Measurements from ENCODE around the gene IST1. TPM values are rescaled to one million over a fixed set of nuclear protein-coding genes. Genes with fewer than 3 reads are reported as not detected.

IST1 gene
- total and polyA plus RNA-seq, 10 of the 15 experiments (the other 5 are each of a cell fraction or from before 2014, with no cell fraction given) = 97.3 to 293 (median 138) TPM

DNA sequence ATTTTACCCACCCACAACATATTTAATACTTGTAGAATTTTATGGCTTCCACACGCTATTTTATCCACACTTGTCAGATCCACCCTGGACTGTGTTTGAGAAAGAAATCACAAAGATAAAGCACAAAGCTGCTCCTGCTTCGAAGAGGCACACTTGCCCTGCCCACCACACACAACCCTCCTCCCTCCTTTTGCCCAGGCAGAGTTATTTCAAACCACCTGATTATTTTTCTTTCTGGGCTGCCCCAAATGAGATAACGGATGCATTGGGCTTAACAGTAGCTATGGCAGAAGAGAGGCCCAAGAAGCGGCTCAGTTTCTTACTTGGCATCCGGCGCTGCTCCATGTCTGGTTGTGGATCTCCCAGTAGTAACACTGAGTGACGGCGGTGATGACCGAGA, 77.7 kb downstream of the IST1 start:
- Histone ChIP-seq H3K36me3 (ENCODE audit: control insufficient read depth in 2 of 2, insufficient read depth in 2 of 2, low read length in 1 of 2) (no peaks in the 10 kb centered on the region), H3K79me2 (ENCODE audit: control insufficient read depth, insufficient read depth, low read length) (no peaks in the 10 kb centered on the region), H3K4me2 (ENCODE audit: control insufficient read depth, insufficient read depth) (no peak overlapping the region), H3K4me1 (ENCODE audit: control insufficient read depth, insufficient read depth, low read length) (no peaks in the 10 kb centered on the region), H3K27me3 (replicated peaks in 1 of 2; ENCODE audit: control insufficient read depth in 2 of 2, insufficient read depth in 2 of 2, low read length in 1 of 2) (no peaks in the 10 kb centered on the region; a peak in 1 of 4 replicates), H3K4me3 (no peak overlapping the region), H3K27ac (ENCODE audit: control insufficient read depth, insufficient read depth) (no peak overlapping the region), H3K9me3 (replicated peaks; ENCODE audit: control insufficient read depth, insufficient read depth, low read length) (no peaks in the 10 kb centered on the region), H2AFZ (ENCODE audit: control insufficient read depth, low read depth, low read length) (no peak overlapping the region), H3K9ac (ENCODE audit: control insufficient read depth, insufficient read depth, low read length) (no peak overlapping the region), H4K20me1 (ENCODE audit: control insufficient read depth, insufficient read depth) (no peaks in the 10 kb centered on the region)
- ChIA-PET RAD21 (ENCODE audit: unreplicated experiment) (interaction anchor here (1.2 kb wide), 1 partner anchor 8 kb away, joined by 3 read pairs; no protein-coding TSS in a partner anchor), SMC1A (ENCODE audit: uncharacterized antibody, unreplicated experiment) (interaction anchor here (1.2 to 2.2 kb wide), 2 partner anchors 11 to 300 kb away, joined by 3 to 10 read pairs; no protein-coding TSS in a partner anchor), CTCF (interaction anchor here (1.5 to 2.9 kb wide), 2 partner anchors 12 to 408 kb away, joined by 4 to 22 read pairs; no protein-coding TSS in a partner anchor), POLR2A (no interaction called here)
- BruUV-seq (replicated peaks) = no TSS peak
- TF ChIP-seq NKRF (conservative IDR thresholded peaks at IDR 0.05) = no peak
- TF ChIP-seq MYC (IDR thresholded peaks at IDR 0.05; ENCODE audit: insufficient read depth, insufficient read length, insufficient replicate concordance, low read length, severe bottlenecking) = no peak
- no peak for TF ChIP-seq BMI1 (IDR thresholded peaks at IDR 0.05; ENCODE audit: borderline replicate concordance)
- no peak for TF ChIP-seq ZNF217 (IDR thresholded peaks at IDR 0.05)
- TF ChIP-seq SPI1 (IDR thresholded peaks at IDR 0.05; ENCODE audit: borderline replicate concordance, insufficient read depth, low read depth, low read length) = no peak
- TF ChIP-seq YBX1 (IDR thresholded peaks at IDR 0.05) = no peak
- no peak for TF ChIP-seq PKNOX1 (IDR thresholded peaks at IDR 0.05)
- ATAC-seq (no peak), DNase-seq (ENCODE audit: low read depth, low spot score) (no peak), FAIRE-seq (no peak)
- 66% methylated on average over 9 of the region's 9 CpGs for WGBS (ENCODE audit: insufficient coverage, insufficient replicate concordance, low lambda C conversion rate, missing lambda C conversion rate)
- in situ Hi-C loops (cut with MboI) = no loop called here
- intact Hi-C loops (cut with micrococcal nuclease; ENCODE audit: unreplicated experiment) = no loop called here

Measured in GM12878 (cell line).